ENCODE measurements around the gene MORN5.

DNA sequence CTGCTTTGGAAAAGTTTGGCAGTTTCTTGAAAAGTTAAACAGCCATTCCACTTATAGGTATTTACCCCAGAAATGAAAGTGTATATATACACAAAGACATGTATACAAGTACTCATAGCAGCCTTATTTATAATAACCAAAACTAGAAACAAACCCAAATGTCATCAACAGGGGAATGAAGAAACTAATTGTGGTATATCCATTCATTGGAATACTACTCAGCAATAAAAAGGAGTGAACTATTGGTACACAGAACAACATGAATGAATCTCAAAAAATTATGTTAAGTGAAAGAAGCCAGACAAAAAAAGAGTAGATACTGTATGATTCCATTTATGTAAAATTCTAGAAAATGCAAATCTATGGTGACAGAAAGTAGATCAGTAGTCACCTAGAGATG is 2.7 kb downstream of the MORN5 start:
- TF ChIP-seq, protein P1, sequence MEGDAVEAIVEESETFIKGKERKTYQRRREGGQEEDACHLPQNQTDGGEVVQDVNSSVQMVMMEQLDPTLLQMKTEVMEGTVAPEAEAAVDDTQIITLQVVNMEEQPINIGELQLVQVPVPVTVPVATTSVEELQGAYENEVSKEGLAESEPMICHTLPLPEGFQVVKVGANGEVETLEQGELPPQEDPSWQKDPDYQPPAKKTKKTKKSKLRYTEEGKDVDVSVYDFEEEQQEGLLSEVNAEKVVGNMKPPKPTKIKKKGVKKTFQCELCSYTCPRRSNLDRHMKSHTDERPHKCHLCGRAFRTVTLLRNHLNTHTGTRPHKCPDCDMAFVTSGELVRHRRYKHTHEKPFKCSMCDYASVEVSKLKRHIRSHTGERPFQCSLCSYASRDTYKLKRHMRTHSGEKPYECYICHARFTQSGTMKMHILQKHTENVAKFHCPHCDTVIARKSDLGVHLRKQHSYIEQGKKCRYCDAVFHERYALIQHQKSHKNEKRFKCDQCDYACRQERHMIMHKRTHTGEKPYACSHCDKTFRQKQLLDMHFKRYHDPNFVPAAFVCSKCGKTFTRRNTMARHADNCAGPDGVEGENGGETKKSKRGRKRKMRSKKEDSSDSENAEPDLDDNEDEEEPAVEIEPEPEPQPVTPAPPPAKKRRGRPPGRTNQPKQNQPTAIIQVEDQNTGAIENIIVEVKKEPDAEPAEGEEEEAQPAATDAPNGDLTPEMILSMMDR (IDR thresholded peaks at IDR 0.05 in 8 of 11, conservative IDR thresholded peaks at IDR 0.05 in 3 of 11) = no peak
- no peak for TF ChIP-seq POLR2AphosphoS5 (IDR thresholded peaks at IDR 0.05)

All from spleen (tissue), 7 donors.